ENCODE measurements around the gene CDKN2C. TPM values are rescaled to one million over a fixed set of nuclear protein-coding genes. Genes with fewer than 3 reads are reported as not detected.
A peak's percentile ranks its signal among the peaks of the same experiment; 100 is the strongest.

Gene CDKN2C
- total RNA-seq, 2 experiments from 2014 or later, result 15.5 to 16.8 TPM

- ChIA-PET POLR2A (interaction anchor here (1.0 kb wide), 1 partner anchor 15 kb away, joined by 3 read pairs; the partner anchor contains the start of gene FAF1), CTCF (no interaction called here)
- Mint-ChIP-seq H3K27me3 (peaks cover 51% of the 10 kb centered on the region), H3K27ac (no peak overlapping the region), H3K4me3 (no peak overlapping the region), H3K36me3 (peaks cover 13% of the 10 kb centered on the region), H3K9me3 (no peaks in the 10 kb centered on the region), H3K4me1 (ENCODE audit: low read depth) (peaks cover 36% of the 10 kb centered on the region)
- DNase-seq, result no peak
- intact Hi-C loops (cut with micrococcal nuclease), result loop anchor here (10.0 kb wide), 1 partner anchor 219 kb away; no protein-coding TSS in a partner anchor
Observed at GRCh38 chr1:50975436-50975835, 5.4 kb downstream of the CDKN2C start.

DNA sequence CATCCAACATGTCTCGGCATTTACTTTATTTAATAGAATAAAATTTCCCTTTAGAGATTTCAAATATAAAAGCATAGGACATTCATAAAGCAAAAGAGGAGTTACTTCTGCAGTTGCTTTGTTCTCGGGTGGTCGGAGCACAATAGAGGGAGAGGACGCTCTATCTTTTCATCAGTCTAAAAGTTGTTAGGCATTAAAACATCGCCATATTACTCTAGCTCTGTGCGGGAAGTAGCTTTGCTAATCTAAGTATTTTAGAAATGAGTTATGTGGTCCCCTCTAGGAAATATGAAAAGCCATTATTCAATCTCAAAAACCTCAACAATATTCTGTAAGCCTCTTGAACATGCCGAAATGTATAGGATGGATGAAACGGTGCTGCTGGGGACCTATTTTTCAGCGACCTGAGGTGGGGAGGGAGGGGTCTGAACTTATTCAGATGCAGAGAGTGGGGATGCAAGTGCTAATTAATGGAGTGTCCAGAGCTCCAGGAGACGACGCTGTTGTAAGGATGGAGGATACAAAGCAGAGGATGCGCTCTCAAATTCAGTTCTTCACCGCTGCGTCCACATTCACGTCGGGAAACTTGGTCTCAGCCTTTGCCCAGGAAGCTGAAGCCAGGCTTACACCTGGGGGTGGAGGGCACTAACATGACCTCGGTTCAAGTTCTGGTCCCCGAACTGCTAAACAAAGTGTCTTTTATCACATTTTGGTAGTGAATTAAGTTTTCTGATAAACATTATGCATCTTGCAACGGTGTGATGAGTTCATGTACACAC is 6.3 kb downstream of the CDKN2C start:
- no peaks in the 10 kb centered on the region for H3K9me3 Mint-ChIP-seq
- H3K4me1 Mint-ChIP-seq (ENCODE audit: low read depth), result peaks cover 28% of the 10 kb centered on the region
- DNase-seq, result peak; percentile 13
- CTCF ChIA-PET, result interaction anchor here (1.0 to 2.6 kb wide), 3 partner anchors 8 to 213 kb away, joined by 3 to 13 read pairs (median 7); no protein-coding TSS in a partner anchor
- H3K27ac Mint-ChIP-seq, result no peak overlapping the region
- H3K4me3 Mint-ChIP-seq, result peak overlapping the region; percentile 74
- peaks cover 43% of the 10 kb centered on the region for H3K27me3 Mint-ChIP-seq
- intact Hi-C loops (cut with micrococcal nuclease), result loop anchor here (2.0 to 10.0 kb wide), 2 partner anchors 15 to 219 kb away; partner anchors contain the start of gene FAF1
- peaks cover 13% of the 10 kb centered on the region for H3K36me3 Mint-ChIP-seq
- POLR2A ChIA-PET, result interaction anchor here (0.6 to 3.0 kb wide), 3 partner anchors 7 to 16 kb away, joined by 3 to 24 read pairs (median 4); partner anchors contain the start of genes CDKN2C and FAF1

DNA sequence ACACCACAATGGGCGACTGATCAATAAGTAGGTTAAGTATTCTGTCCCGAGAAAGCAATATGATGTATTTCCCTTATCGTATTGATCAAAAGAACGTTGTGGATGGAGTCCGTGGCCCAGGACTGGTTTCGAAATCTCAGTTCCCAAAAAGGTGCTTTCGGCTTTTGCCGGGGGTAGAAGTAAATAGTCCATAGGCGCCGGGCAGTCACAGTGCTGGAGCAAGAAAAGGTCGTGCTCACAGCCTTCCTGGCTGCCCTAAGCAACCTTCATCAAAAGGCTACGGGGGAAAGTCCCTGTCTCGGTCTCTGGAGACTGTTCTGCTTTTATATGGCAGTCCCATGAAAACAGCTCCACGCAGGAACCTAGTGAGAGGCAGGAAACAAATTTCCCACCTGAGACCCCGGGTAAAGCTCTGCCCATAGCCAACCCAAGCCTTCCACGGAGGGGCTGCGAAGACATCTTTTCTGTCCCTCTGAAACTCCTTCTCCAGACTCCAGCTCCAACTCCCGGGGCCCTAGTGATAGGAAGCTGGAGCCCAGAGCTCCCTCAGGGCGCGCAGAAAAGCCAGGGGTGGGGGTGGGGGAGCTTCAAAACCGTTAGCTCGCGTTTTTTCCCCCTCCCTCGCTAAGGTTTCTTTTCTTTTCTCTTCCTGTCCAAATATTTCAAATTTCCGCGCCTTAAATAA is 7.0 kb downstream of the CDKN2C start:
- intact Hi-C loops (cut with micrococcal nuclease), result loop anchor here (1.0 to 10.0 kb wide), 3 partner anchors 9 to 218 kb away; partner anchors contain the start of gene FAF1
- Mint-ChIP-seq H3K27ac (no peak overlapping the region), H3K4me1 (ENCODE audit: low read depth) (peaks cover 23% of the 10 kb centered on the region), H3K27me3 (peaks cover 43% of the 10 kb centered on the region), H3K4me3 (peak overlapping the region; percentile 74), H3K9me3 (no peaks in the 10 kb centered on the region), H3K36me3 (peaks cover 13% of the 10 kb centered on the region)
- ChIA-PET POLR2A (interaction anchor here (3.0 kb wide), 1 partner anchor 8 kb away, joined by 24 read pairs; the partner anchor contains the start of gene CDKN2C), CTCF (interaction anchor here (1.0 to 2.6 kb wide), 6 partner anchors 9 to 212 kb away, joined by 3 to 13 read pairs (median 6); partner anchors contain the start of gene FAF1)
- peak; percentile 37 for DNase-seq

- peak; percentile 26 for DNase-seq
- no peak overlapping the region for H3K27ac Mint-ChIP-seq
Observed at GRCh38 chr1:50977575-50978143, 7.6 kb downstream of the CDKN2C start.

DNA sequence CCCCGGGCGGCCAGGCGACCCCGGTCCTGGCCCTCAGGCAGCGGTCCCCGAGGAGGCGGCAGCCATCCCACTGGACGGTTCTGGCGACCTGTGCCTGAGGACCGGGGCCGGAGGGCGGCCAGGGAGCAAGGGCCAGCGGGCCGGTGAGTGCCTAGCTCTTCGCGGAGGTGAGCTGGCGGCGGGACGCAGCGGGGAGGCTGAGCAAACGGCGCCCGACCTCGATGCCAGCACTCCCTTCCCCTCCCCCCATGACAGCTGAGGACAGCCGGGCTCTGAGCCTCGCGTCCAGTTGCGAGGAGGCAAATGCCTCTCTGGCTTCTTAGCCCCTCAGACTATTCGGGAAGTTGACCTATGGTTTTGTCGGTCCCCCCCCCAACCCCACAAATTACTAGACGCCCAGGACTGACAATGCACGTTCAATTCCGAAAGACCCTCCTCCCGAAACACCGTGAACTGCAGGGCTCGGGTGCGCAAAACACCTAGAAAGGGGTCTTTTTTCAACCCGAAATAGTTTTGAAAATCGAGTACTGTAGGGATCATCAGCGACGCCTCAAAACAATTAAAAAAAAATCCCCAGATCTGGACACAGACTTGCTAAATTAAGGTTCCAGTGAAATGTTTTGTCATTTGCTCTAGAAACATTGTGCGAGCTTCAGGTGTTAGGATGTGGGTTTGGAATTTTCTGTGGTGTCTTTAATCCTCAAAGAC is 8.3 kb downstream of the CDKN2C start:
- intact Hi-C loops (cut with micrococcal nuclease), result loop anchor here (10.0 kb wide), 1 partner anchor 217 kb away; no protein-coding TSS in a partner anchor
- POLR2A ChIA-PET, result interaction anchor here (3.0 kb wide), 1 partner anchor 9 kb away, joined by 24 read pairs; the partner anchor contains the start of gene CDKN2C
- peak; percentile 34 for DNase-seq
- peaks cover 22% of the 10 kb centered on the region for H3K4me1 Mint-ChIP-seq (ENCODE audit: low read depth)
- no peaks in the 10 kb centered on the region for H3K9me3 Mint-ChIP-seq
- CTCF ChIA-PET, result interaction anchor here (0.8 to 2.6 kb wide), 6 partner anchors 9 to 204 kb away, joined by 3 to 13 read pairs (median 5); partner anchors contain the start of gene FAF1
- H3K4me3 Mint-ChIP-seq, result peak overlapping the region; percentile 75
- H3K27ac Mint-ChIP-seq, result no peak overlapping the region
- peaks cover 11% of the 10 kb centered on the region for H3K36me3 Mint-ChIP-seq
- peaks cover 41% of the 10 kb centered on the region for H3K27me3 Mint-ChIP-seq

More at GRCh38 chr1:50977575-50978143, 7.6 kb downstream of the CDKN2C start:
- Mint-ChIP-seq H3K4me3 (peak overlapping the region; percentile 74), H3K36me3 (peaks cover 13% of the 10 kb centered on the region), H3K4me1 (ENCODE audit: low read depth) (peaks cover 22% of the 10 kb centered on the region), H3K27me3 (peaks cover 43% of the 10 kb centered on the region), H3K9me3 (no peaks in the 10 kb centered on the region)
- ChIA-PET POLR2A (interaction anchor here (3.0 kb wide), 1 partner anchor 9 kb away, joined by 24 read pairs; the partner anchor contains the start of gene CDKN2C), CTCF (interaction anchor here (0.8 to 2.6 kb wide), 7 partner anchors 8 to 211 kb away, joined by 3 to 13 read pairs (median 5); partner anchors contain the start of gene FAF1)
- intact Hi-C loops (cut with micrococcal nuclease), result loop anchor here (1.0 to 10.0 kb wide), 3 partner anchors 9 to 217 kb away; partner anchors contain the start of gene FAF1

DNA sequence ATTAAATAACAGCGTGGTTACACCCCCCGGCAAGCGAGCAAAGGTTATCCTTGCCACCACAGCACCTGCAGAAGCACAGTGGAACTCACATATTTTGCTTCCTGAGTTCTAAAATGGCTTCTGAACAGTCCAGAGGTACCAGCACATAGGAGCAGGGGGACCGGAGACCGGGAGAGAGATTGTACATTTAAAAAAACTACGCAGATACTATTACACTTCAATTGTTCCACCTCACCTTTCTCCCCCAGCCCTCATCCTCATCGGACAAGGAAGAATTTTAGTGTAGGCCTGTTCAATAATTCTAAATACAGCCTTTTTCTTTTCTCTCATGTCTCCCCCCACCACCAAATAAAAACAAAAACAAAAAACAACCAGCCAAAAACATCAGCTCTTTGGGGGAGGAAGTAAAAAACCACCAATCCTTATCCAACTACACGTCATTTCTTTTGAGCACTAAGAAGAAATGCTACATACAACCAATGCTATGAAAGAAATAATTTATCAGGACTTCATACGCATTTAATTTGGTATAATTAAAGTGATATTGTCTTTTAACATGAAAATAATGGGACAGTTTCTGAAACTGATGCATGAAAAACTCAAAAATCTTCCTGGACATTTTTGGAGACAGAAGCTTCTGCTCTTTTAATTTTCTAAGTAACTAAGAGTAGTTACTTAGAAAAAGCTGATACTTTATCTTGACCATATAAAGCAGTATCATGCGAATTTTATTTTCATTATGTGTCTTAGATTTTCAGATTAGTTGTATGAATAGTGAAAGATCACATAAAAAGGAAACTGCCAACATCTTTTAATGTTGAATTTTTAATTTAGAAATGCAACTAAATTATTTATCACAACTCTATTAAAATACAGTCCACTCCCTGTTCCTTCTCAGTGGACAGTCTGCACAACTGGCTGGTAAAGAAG is 9.1 kb downstream of the CDKN2C start:
- no peak for DNase-seq
- ChIA-PET CTCF (interaction anchor here (0.5 to 2.6 kb wide), 5 partner anchors 10 to 205 kb away, joined by 3 to 13 read pairs (median 4); no protein-coding TSS in a partner anchor), POLR2A (interaction anchor here (3.0 kb wide), 1 partner anchor 10 kb away, joined by 24 read pairs; the partner anchor contains the start of gene CDKN2C)
- Mint-ChIP-seq H3K4me1 (ENCODE audit: low read depth) (peaks cover 22% of the 10 kb centered on the region), H3K36me3 (peaks cover 5% of the 10 kb centered on the region), H3K9me3 (no peaks in the 10 kb centered on the region), H3K27ac (no peak overlapping the region), H3K4me3 (peak overlapping the region; percentile 75), H3K27me3 (peaks cover 34% of the 10 kb centered on the region)
- intact Hi-C loops (cut with micrococcal nuclease), result loop anchor here (10.0 kb wide), 1 partner anchor 216 kb away; no protein-coding TSS in a partner anchor

DNA sequence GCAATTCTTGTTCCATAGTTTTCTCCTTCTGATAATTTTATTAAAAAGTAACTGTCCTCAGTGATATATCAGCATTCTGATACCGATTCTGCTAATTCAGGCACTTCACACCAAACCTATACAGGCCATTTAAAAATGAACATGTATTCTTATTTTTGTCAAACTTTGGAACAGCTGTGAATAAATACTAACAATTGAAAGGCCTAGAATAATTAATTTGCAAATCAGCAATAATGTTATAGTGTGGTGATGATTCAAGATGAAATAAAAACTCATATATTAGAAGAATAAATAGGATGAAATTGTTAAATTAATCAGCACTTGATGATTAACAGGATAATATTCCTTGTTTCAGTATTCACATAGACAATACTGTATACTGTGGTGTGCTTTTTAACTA is 9.9 kb downstream of the CDKN2C start:
- no peak for DNase-seq
- peaks cover 28% of the 10 kb centered on the region for H3K27me3 Mint-ChIP-seq
- no peaks in the 10 kb centered on the region for H3K9me3 Mint-ChIP-seq
- intact Hi-C loops (cut with micrococcal nuclease), result loop anchor here (10.0 kb wide), 1 partner anchor 215 kb away; no protein-coding TSS in a partner anchor
- H3K4me1 Mint-ChIP-seq (ENCODE audit: low read depth), result peaks cover 22% of the 10 kb centered on the region
- H3K27ac Mint-ChIP-seq, result no peak overlapping the region
- POLR2A ChIA-PET, result no interaction called here
- no peak overlapping the region for H3K4me3 Mint-ChIP-seq
- CTCF ChIA-PET, result interaction anchor here (0.5 kb wide), 1 partner anchor 63 kb away, joined by 3 read pairs; no protein-coding TSS in a partner anchor
- H3K36me3 Mint-ChIP-seq, result no peaks in the 10 kb centered on the region

GRCh38 chr1:50980505-50980904 is 10.5 kb downstream of the CDKN2C start:
- CTCF ChIA-PET, result no interaction called here
- intact Hi-C loops (cut with micrococcal nuclease), result no loop called here
- no peak overlapping the region for H3K27ac Mint-ChIP-seq

DNA sequence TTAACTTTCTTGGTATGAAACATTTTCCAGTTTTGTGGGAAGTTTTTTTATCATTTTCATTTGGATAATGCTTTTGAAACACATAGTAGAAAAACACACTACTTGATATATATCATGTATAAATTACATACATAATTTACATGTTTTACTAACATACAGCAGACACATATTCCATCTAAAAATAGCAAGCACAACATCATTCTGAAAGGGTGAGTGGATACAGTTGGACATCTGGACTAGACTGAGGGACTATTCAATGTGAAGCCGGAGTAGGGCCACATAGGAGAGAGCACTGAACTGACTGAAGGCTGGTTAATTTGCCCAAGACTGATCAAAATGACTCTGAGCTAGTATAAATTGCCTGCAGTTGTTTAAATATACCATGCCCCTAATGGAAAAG is 11.7 kb downstream of the CDKN2C start:
- intact Hi-C loops (cut with micrococcal nuclease), result no loop called here
- Mint-ChIP-seq H3K27me3 (peaks cover 20% of the 10 kb centered on the region), H3K27ac (no peak overlapping the region), H3K4me3 (no peak overlapping the region), H3K4me1 (ENCODE audit: low read depth) (peaks cover 16% of the 10 kb centered on the region), H3K36me3 (no peaks in the 10 kb centered on the region), H3K9me3 (no peaks in the 10 kb centered on the region)
- no peak for DNase-seq
- ChIA-PET CTCF (interaction anchor here (0.9 to 1.7 kb wide), 2 partner anchors 52 to 209 kb away, joined by 3 to 5 read pairs; no protein-coding TSS in a partner anchor), POLR2A (no interaction called here)

More at GRCh38 chr1:50980505-50980904, 10.5 kb downstream of the CDKN2C start:
- Mint-ChIP-seq H3K36me3 (no peaks in the 10 kb centered on the region), H3K4me1 (ENCODE audit: low read depth) (peaks cover 24% of the 10 kb centered on the region), H3K9me3 (no peaks in the 10 kb centered on the region), H3K27me3 (peaks cover 27% of the 10 kb centered on the region), H3K4me3 (no peak overlapping the region)
- no peak for DNase-seq
- POLR2A ChIA-PET, result no interaction called here

- CTCF ChIA-PET, result interaction anchor here (1.7 kb wide), 1 partner anchor 53 kb away, joined by 5 read pairs; no protein-coding TSS in a partner anchor
- H3K9me3 Mint-ChIP-seq, result no peaks in the 10 kb centered on the region
- no peak overlapping the region for H3K27ac Mint-ChIP-seq
- H3K4me3 Mint-ChIP-seq, result no peak overlapping the region
- peaks cover 15% of the 10 kb centered on the region for H3K27me3 Mint-ChIP-seq
- intact Hi-C loops (cut with micrococcal nuclease), result no loop called here
- no peak for DNase-seq
- no peaks in the 10 kb centered on the region for H3K36me3 Mint-ChIP-seq
- POLR2A ChIA-PET, result no interaction called here
- peaks cover 14% of the 10 kb centered on the region for H3K4me1 Mint-ChIP-seq (ENCODE audit: low read depth)
Observed at GRCh38 chr1:50982611-50983010, 12.6 kb downstream of the CDKN2C start.

All from activated CD4-positive, alpha-beta memory T cell treated with anti-CD3 and anti-CD28 coated beads for 36 hours (primary cell).